HepG2 (cell line): ENCODE data around the gene MAN1A1. TPM values are rescaled to one million over a fixed set of nuclear protein-coding genes. Genes with fewer than 3 reads are reported as not detected.
A peak's percentile ranks its signal among the peaks of the same experiment; 100 is the strongest.

Experiments used
- ADNP ChIP-seq: sonication (generic); formaldehyde crosslinking; IDR thresholded peaks from 2 replicates; pipeline ENCODE4 v1.4.0; 2020; ENCODE audit warnings: missing genetic modification reagents
- AGO1 ChIP-seq: fragments of 200-400 bp; formaldehyde crosslinking; IDR thresholded peaks from 2 replicates; pipeline ENCODE4 v1.6.1; 2017; ENCODE audit warnings: mild to moderate bottlenecking, low read depth, low read length, moderate library complexity; ENCODE audit not compliant: poor library complexity, severe bottlenecking
- ARID2 ChIP-seq: sonication (generic); formaldehyde crosslinking; IDR thresholded peaks from 2 replicates; pipeline ENCODE4 v1.8.1; 2022; ENCODE audit warnings: mild to moderate bottlenecking, missing genetic modification reagents, borderline replicate concordance
- BRF2 ChIP-seq: sonication (generic); formaldehyde crosslinking; IDR thresholded peaks from 2 replicates; pipeline ENCODE4 v1.8.1; 2022; ENCODE audit warnings: mild to moderate bottlenecking, missing genetic modification reagents
- HNRNPL ChIP-seq: fragments of 200-400 bp; formaldehyde crosslinking; IDR thresholded peaks from 2 replicates; pipeline ENCODE4 v1.6.1; 2017; ENCODE audit warnings: mild to moderate bottlenecking, low read depth, low read length
- ISL2 ChIP-seq: sonication (generic); formaldehyde crosslinking; IDR thresholded peaks from 2 replicates; pipeline ENCODE4 v1.5.0; 2020; ENCODE audit warnings: missing genetic modification reagents
- SNAI1 ChIP-seq: sonication (generic); formaldehyde crosslinking; IDR thresholded peaks from 2 replicates; pipeline ENCODE4 v1.5.0; 2020; ENCODE audit warnings: mild to moderate bottlenecking, missing genetic modification reagents, borderline replicate concordance
- SYNCRIP ChIP-seq: fragments of 200-400 bp; formaldehyde crosslinking; IDR thresholded peaks from 2 replicates; pipeline ENCODE4 v1.6.1; 2018; ENCODE audit warnings: mild to moderate bottlenecking, low read depth, low read length; ENCODE audit not compliant: insufficient read depth
- ZBTB26 ChIP-seq: IDR thresholded peaks from 2 replicates; pipeline ENCODE4 v1.6.1; 2016; ENCODE audit warnings: missing compliant biosample characterization, missing genetic modification reagents, borderline replicate concordance
- ZNF160 ChIP-seq: sonication (generic); formaldehyde crosslinking; IDR thresholded peaks from 2 replicates; pipeline ENCODE4 v1.8.0; 2022; ENCODE audit warnings: mild to moderate bottlenecking, inconsistent platforms, missing genetic modification reagents
- ZNF468 ChIP-seq: sonication (generic); formaldehyde crosslinking; IDR thresholded peaks from 2 replicates; pipeline ENCODE4 v1.8.0; 2022; ENCODE audit warnings: mild to moderate bottlenecking, moderate library complexity, missing genetic modification reagents
- ZNF510 ChIP-seq: sonication (generic); formaldehyde crosslinking; IDR thresholded peaks from 2 replicates; pipeline ENCODE4 v1.4.0; 2020; ENCODE audit warnings: low read depth, mild to moderate bottlenecking, missing genetic modification reagents
- ZUFSP ChIP-seq: sonication (generic); formaldehyde crosslinking; IDR thresholded peaks from 2 replicates; pipeline ENCODE4 v1.9.0; 2021; ENCODE audit warnings: missing genetic modification reagents, mild to moderate bottlenecking, borderline replicate concordance
- polyA plus RNA-seq, 8 experiments: library from polyadenylated mRNA; depleted of rRNA in 3 of 8; stranded (reverse) in 7 of 8; unstranded in 1 of 8; fragments of >200 nt; fragmentation: Illumina TruSeq in 4 of 8; extraction: Trizol in 4 of 8; gene quantifications; 2 replicates each; pipeline versions ENCODE4 v1.2.1 to v1.2.3, GENCODE V29; 2011 to 2016; ENCODE audit warnings: low read depth in 4 of 8, missing spikeins in 1 of 8, mixed read lengths in 1 of 8; ENCODE audit not compliant: insufficient read depth in 1 of 8
- total RNA-seq, 5 experiments: library from RNA; depleted of rRNA; stranded (reverse); fragments of >200 nt; fragmentation: Illumina TruSeq; extraction: Trizol; gene quantifications; 2 replicates each; pipeline ENCODE4 v1.2.3, GENCODE V29; 2016; ENCODE audit warnings: low read depth in 1 of 5
- TF ChIP-seq, protein P1 (sequence below): sonication (generic); formaldehyde crosslinking; IDR thresholded peaks from 2 replicates; pipeline ENCODE4 v1.4.0; 2020; ENCODE audit warnings: missing genetic modification reagents, borderline replicate concordance
- TF ChIP-seq, protein P2 (sequence below): IDR thresholded peaks from 2 replicates; pipeline ENCODE4 v1.6.1; 2012; ENCODE audit warnings: low read length, improper control_type of control experiment

MAN1A1 gene
- total and polyA plus RNA-seq, 2 of the 13 experiments (the other 11 are each of a cell fraction or from before 2014, with no cell fraction given): 156 to 236 TPM

- TF ChIP-seq ZNF468 (CRISPR knock-in tag) (peak; percentile 51; the same call in 1 of the 2 replicates), ARID2 (CRISPR knock-in tag) (peak; percentile 85; the same call in 1 of the 2 replicates), ZUFSP (no peak), SNAI1 (CRISPR knock-in tag) (no peak; the same call in 1 of the 2 replicates), HNRNPL (0 out of 2 replicates have a peak, but pooled peaks have one; percentile 4), ISL2 (CRISPR knock-in tag) (peak; percentile 80), ZBTB26 (peak; percentile 85; the same call in 1 of the 2 replicates), AGO1 (peak; percentile 36), ZNF160 (CRISPR knock-in tag) (peak; percentile 79; the same call in 1 of the 2 replicates), BRF2 (CRISPR knock-in tag) (peak; percentile 73; the same call in 1 of the 2 replicates), ADNP (CRISPR knock-in tag) (no peak), SYNCRIP (no peak), ZNF510 (CRISPR knock-in tag) (no peak)
- TF ChIP-seq, protein P1, sequence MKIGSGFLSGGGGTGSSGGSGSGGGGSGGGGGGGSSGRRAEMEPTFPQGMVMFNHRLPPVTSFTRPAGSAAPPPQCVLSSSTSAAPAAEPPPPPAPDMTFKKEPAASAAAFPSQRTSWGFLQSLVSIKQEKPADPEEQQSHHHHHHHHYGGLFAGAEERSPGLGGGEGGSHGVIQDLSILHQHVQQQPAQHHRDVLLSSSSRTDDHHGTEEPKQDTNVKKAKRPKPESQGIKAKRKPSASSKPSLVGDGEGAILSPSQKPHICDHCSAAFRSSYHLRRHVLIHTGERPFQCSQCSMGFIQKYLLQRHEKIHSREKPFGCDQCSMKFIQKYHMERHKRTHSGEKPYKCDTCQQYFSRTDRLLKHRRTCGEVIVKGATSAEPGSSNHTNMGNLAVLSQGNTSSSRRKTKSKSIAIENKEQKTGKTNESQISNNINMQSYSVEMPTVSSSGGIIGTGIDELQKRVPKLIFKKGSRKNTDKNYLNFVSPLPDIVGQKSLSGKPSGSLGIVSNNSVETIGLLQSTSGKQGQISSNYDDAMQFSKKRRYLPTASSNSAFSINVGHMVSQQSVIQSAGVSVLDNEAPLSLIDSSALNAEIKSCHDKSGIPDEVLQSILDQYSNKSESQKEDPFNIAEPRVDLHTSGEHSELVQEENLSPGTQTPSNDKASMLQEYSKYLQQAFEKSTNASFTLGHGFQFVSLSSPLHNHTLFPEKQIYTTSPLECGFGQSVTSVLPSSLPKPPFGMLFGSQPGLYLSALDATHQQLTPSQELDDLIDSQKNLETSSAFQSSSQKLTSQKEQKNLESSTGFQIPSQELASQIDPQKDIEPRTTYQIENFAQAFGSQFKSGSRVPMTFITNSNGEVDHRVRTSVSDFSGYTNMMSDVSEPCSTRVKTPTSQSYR (CRISPR knock-in tag): peak; percentile 79
- TF ChIP-seq, protein P2, sequence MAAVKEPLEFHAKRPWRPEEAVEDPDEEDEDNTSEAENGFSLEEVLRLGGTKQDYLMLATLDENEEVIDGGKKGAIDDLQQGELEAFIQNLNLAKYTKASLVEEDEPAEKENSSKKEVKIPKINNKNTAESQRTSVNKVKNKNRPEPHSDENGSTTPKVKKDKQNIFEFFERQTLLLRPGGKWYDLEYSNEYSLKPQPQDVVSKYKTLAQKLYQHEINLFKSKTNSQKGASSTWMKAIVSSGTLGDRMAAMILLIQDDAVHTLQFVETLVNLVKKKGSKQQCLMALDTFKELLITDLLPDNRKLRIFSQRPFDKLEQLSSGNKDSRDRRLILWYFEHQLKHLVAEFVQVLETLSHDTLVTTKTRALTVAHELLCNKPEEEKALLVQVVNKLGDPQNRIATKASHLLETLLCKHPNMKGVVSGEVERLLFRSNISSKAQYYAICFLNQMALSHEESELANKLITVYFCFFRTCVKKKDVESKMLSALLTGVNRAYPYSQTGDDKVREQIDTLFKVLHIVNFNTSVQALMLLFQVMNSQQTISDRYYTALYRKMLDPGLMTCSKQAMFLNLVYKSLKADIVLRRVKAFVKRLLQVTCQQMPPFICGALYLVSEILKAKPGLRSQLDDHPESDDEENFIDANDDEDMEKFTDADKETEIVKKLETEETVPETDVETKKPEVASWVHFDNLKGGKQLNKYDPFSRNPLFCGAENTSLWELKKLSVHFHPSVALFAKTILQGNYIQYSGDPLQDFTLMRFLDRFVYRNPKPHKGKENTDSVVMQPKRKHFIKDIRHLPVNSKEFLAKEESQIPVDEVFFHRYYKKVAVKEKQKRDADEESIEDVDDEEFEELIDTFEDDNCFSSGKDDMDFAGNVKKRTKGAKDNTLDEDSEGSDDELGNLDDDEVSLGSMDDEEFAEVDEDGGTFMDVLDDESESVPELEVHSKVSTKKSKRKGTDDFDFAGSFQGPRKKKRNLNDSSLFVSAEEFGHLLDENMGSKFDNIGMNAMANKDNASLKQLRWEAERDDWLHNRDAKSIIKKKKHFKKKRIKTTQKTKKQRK: no peak
Measured at GRCh38 chr6:119349361-119350201, at the start of gene MAN1A1 (continued).
